Brain microvascular endothelial cell (primary cell): ENCODE measurements around the gene FAM229B.
"Not testable (repeated sequence)": the region's sequence is repeated elsewhere in the genome, so short reads cannot be mapped to it uniquely, and the experiment has no call there.

Experiments
- DNase-seq: peaks from one replicate; pipeline ENCODE4 v3.0.0-alpha.2; 2020
- H3K27ac ChIP-seq: fragments of 250-450 bp; sonication (Bioruptor Pico); 2 replicates; pipeline ENCODE4 v1.5.1; 2020; ENCODE audit warnings: mild to moderate bottlenecking, moderate library complexity
- H3K27me3 ChIP-seq: fragments of 250-450 bp; sonication (Bioruptor Pico); replicated peaks from 2 replicates; pipeline ENCODE4 v1.5.1; 2020; ENCODE audit warnings: mild to moderate bottlenecking
- H3K36me3 ChIP-seq: fragments of 250-450 bp; sonication (Bioruptor Pico); replicated peaks from 2 replicates; pipeline ENCODE4 v1.5.1; 2020; ENCODE audit warnings: mild to moderate bottlenecking
- H3K4me3 ChIP-seq: 2 replicates; pipeline ENCODE4 v1.5.1; 2011; ENCODE audit warnings: low read depth, mild to moderate bottlenecking, control low read depth, low read length, moderate library complexity
- in situ Hi-C: cut with HindIII; loops from 2 replicates; pipeline ENCODE4 v1.10.0; 2017; ENCODE audit warnings: low sequenced_read_pairs, low pct_ligation_motif_present
- TF ChIP-seq, protein P1 (sequence below): IDR thresholded peaks from 2 replicates; pipeline ENCODE4 v1.5.1; 2011; ENCODE audit warnings: low read depth, mild to moderate bottlenecking, moderate library complexity, low read length, control low read depth, inconsistent platforms; ENCODE audit errors: missing control alignments

The FAM229B gene

DNA sequence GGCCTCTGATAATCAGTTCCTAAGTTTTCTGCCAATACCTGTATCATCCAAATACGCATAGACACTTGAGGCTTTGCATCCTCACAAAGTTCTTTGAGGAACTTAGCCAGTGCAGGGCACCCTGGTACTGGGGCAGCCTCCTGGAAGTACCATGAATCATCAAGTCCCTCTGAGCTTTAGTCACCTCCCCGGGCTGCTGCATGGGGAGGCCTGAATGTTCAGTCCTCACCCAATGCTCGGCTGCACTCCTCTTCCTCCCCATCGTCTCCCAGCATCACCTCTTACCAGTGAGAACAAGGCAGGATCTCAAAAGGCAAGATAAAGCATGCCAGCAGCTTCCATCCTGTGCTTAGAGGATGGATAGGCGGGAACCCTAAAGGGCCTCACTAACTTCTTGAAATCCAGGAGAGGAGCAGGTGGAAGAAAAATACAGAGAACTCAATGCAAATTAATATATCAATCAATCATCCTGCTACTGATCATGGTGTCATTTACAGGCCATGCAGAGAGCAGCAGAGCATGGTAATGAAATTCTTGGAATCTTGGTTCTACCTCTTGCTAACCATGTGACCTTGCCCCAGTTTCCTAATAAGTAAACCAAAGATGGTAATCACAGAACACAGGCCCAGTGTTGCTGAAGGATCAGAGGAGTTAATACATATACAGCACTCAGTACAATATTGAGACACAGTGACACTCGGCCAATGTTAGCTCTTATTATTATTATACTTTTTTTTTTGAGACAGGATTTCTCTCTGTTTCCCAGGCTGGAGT is 38.2 kb upstream of the FAM229B start:
- H3K4me3 ChIP-seq = no peak overlapping the region
- DNase-seq = no peak

DNA sequence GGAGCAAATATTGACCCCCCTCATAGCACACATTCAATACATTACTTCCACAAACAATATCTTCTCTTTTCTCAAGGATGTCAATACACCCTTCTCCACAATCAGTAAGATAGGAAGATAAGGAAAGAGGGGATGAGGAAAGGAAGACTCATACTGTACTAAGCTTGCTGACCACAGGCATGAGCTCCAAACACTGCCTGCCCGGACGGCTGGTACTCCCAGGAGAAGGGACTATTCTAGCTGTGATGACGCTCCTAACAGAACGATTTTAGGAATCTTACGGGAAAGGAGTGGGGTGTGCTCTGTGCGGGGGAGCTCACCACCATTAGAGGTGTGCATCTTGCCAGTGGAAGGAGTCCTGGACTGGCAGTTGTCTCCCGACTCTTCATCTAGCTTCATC is 37.4 kb upstream of the FAM229B start:
- in situ Hi-C loops = no loop called here

More for the DNA sequence above, 38.2 kb upstream of the FAM229B start:
- TF ChIP-seq, protein P1, sequence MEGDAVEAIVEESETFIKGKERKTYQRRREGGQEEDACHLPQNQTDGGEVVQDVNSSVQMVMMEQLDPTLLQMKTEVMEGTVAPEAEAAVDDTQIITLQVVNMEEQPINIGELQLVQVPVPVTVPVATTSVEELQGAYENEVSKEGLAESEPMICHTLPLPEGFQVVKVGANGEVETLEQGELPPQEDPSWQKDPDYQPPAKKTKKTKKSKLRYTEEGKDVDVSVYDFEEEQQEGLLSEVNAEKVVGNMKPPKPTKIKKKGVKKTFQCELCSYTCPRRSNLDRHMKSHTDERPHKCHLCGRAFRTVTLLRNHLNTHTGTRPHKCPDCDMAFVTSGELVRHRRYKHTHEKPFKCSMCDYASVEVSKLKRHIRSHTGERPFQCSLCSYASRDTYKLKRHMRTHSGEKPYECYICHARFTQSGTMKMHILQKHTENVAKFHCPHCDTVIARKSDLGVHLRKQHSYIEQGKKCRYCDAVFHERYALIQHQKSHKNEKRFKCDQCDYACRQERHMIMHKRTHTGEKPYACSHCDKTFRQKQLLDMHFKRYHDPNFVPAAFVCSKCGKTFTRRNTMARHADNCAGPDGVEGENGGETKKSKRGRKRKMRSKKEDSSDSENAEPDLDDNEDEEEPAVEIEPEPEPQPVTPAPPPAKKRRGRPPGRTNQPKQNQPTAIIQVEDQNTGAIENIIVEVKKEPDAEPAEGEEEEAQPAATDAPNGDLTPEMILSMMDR = no peak
- H3K27ac ChIP-seq = no peak overlapping the region
- in situ Hi-C loops = no loop called here
- no peaks in the 10 kb centered on the region for H3K27me3 ChIP-seq
- H3K36me3 ChIP-seq = no peaks in the 10 kb centered on the region

DNA sequence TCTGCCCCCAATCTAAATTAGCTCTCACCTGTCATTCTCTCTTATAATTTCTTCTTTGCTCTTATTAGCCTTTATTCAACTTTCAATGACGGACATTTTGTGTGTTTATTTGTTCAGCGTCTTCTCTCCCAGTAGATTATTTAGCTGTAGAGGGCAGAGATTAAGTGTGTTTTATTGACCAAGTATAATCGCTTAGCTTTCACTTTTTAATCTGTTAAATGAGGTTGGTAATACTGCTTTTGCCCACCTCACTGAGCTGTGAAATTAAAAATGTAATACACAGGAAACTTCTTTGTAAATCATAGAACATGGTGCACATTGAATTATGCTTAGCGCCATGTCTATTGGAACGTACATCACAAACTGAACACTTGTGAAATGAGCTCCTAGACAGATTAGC is 37.0 kb upstream of the FAM229B start:
- Histone ChIP-seq H3K27ac (no peak overlapping the region), H3K27me3 (no peaks in the 10 kb centered on the region), H3K4me3 (no peak overlapping the region), H3K36me3 (no peaks in the 10 kb centered on the region)
- in situ Hi-C loops = no loop called here
- no peak for DNase-seq
- TF ChIP-seq, protein P1 = no peak

More for the DNA sequence above, 37.4 kb upstream of the FAM229B start:
- H3K36me3 ChIP-seq = no peaks in the 10 kb centered on the region
- TF ChIP-seq, protein P1 = no peak
- H3K27me3 ChIP-seq = no peaks in the 10 kb centered on the region
- H3K4me3 ChIP-seq = no peak overlapping the region
- no peak overlapping the region for H3K27ac ChIP-seq
- no peak for DNase-seq

DNA sequence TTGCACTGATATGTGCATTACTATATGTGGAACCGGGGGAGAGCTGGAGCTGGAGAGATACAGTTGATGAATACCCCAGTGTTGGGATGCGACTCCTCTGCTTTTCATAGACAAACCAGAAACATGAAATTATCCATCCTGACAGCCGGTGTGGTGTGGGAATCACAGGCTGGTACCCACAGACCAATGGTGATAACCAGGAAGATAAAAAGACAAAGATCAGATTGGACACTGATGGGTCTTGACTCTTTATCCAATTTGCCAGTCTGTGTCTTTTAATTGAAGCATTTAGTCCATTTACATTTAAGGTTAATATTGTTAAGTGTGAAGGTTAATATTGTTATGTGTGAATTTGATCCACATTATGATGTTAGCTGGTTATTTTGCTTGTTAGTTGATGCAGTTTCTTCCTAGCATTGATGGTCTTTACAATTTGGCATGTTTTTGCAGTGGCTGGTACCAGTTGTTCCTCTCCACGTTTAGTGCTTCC is 36.1 kb upstream of the FAM229B start:
- DNase-seq, in situ Hi-C loops, H3K27me3 ChIP-seq, H3K4me3 ChIP-seq, H3K27ac ChIP-seq, H3K36me3 ChIP-seq: not testable (repeated sequence)

DNA sequence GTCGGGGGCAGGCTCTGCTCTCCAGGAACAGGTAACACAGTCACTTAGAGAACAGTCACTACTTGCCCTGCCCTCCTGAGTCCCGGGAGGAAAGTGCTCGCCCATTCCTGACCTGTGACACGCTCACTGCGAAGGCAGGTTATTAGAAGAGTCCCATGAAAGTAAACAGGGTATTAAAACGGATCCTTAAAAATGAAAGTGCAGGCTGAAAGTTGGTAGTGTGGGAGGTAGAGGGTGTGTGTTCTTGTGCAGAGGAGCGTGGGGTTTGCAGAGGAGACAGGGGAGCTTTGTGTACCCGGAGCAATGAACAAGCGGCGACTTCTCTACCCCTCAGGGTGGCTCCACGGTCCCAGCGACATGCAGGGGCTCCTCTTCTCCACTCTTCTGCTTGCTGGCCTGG is 33.4 kb upstream of the FAM229B start, which contains the start of gene CCN6:
Gene CCN6 (plus strand): TSS at position 104 of the 400 bp plus-strand sequence. CDS start 254 bp downstream, at position 358.
- TF ChIP-seq, protein P1 = no peak
- DNase-seq = no peak
- Histone ChIP-seq H3K27ac (no peak within 1 kb of the TSS), H3K27me3 (no peaks in the 10 kb centered on the region), H3K4me3 (no peak within 1 kb of the TSS), H3K36me3 (no peaks in the 10 kb centered on the region)
- in situ Hi-C loops = no loop called here

DNA sequence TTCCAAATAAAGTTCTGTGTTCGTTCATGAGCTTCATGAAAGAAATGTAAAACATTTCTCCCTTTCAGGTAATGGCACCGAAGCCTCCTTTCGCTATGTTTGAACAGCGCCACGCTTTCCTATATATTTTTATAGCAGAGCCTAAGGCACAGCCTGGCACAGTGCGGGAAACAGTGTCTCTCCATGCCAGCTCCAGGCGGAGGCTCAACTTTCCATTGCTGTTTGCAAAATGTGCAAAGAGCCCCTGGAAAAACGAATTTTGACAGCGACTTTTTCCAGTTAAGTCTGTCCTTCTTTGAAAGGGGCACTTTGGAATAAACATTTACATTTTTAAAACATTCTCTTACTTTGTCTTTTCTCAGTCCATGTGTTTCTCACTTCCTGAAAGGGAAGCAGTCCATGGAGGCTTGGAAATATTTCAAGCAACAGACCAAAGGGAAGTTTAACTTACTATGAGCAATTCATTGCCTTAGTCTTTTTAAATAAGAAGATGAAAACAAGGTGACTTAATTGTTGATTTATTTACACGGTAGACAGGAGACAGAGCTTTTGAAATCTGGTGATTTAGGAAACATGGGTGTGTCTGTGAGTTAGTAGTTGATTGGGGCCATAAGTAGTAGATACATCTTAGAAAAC is 32.7 kb upstream of the FAM229B start:
- Histone ChIP-seq H3K27ac (no peak overlapping the region), H3K27me3 (no peaks in the 10 kb centered on the region), H3K36me3 (no peaks in the 10 kb centered on the region), H3K4me3 (no peak overlapping the region)
- in situ Hi-C loops = no loop called here
- DNase-seq = no peak
- TF ChIP-seq, protein P1 = no peak
